A673 (cell line): ENCODE results near the gene USP2. TPM values are rescaled to one million over a fixed set of nuclear protein-coding genes. Genes with fewer than 3 reads are reported as not detected.

Experiments
- BruUV-seq: library from RNA; stranded (reverse); fragments of 400-500 nt; replicated peaks from 2 replicates; lab custom pipeline; 2021; lab: Mats Ljungman, UMichigan
- CTCF ChIA-PET: fragments of 300-600 bp; sonication (Branson Sonifier 250); formaldehyde crosslinking; loops from one replicate; lab custom pipeline; 2022; ENCODE audit warnings: antibody characterized with exemption; lab: Charles Lee
- POLR2A ChIA-PET: fragments of 300-600 bp; sonication (Branson Sonifier 250); formaldehyde crosslinking; loops from one replicate; lab custom pipeline; 2022; ENCODE audit warnings: antibody characterized with exemption; ENCODE audit not compliant: low non-redundant PET; lab: Charles Lee
- DNase-seq: peaks from one replicate; pipeline ENCODE4 v3.0.0-alpha.2; 2015; ENCODE audit warnings: low spot score
- H3K27ac ChIP-seq: fragments of 200-600 bp; sonication (generic); 2 replicates; pipeline ENCODE4 v1.5.1; 2016; ENCODE audit warnings: mixed run types, low read depth, mild to moderate bottlenecking, mixed read lengths, antibody characterized with exemption, low read length; ENCODE audit not compliant: poor library complexity, severe bottlenecking
- H3K27me3 ChIP-seq: fragments of 200-600 bp; sonication (generic); replicated peaks from 2 replicates; pipeline ENCODE4 v1.6.1; 2017; ENCODE audit warnings: mixed run types, low read depth, mild to moderate bottlenecking, mixed read lengths, antibody characterized with exemption, low read length; ENCODE audit not compliant: insufficient read depth, poor library complexity
- H3K36me3 ChIP-seq: fragments of 200-600 bp; sonication (generic); 2 replicates; pipeline ENCODE4 v1.6.1; 2016; ENCODE audit warnings: mixed run types, mild to moderate bottlenecking, mixed read lengths, antibody characterized with exemption, low read length; ENCODE audit not compliant: insufficient read depth, poor library complexity, severe bottlenecking
- H3K4me1 ChIP-seq: fragments of 200-600 bp; sonication (generic); 2 replicates; pipeline ENCODE4 v1.6.1; 2017; ENCODE audit warnings: mixed run types, mild to moderate bottlenecking, mixed read lengths, antibody characterized with exemption, low read length; ENCODE audit not compliant: insufficient read depth, poor library complexity, severe bottlenecking
- H3K4me3 ChIP-seq: fragments of 200-600 bp; sonication (generic); 2 replicates; pipeline ENCODE4 v1.5.1; 2016; ENCODE audit warnings: low read depth, mixed run types, mild to moderate bottlenecking, mixed read lengths, low read length; ENCODE audit not compliant: poor library complexity, severe bottlenecking
- H3K9me3 ChIP-seq: fragments of 200-600 bp; sonication (generic); 2 replicates; pipeline ENCODE4 v1.6.1; 2016; ENCODE audit warnings: mixed run types, low read depth, mild to moderate bottlenecking, mixed read lengths, antibody characterized with exemption, low read length; ENCODE audit not compliant: poor library complexity, severe bottlenecking
- CTCF ChIP-seq: fragments of 300-800, 200-600 bp; sonication (generic); conservative IDR thresholded peaks from 2 replicates; pipeline ENCODE4 v1.5.1; 2017; ENCODE audit warnings: low read depth, mild to moderate bottlenecking, antibody characterized with exemption, low read length, moderate library complexity, mixed read lengths
- EZH2 ChIP-seq: fragments of 200-600 bp; sonication (generic); IDR thresholded peaks from 2 replicates; pipeline ENCODE4 v1.6.1; 2017; ENCODE audit warnings: borderline replicate concordance, low read depth, mild to moderate bottlenecking, mixed read lengths, antibody characterized with exemption, low read length; ENCODE audit not compliant: poor library complexity, severe bottlenecking
- intact Hi-C: fragments of 100-400 bp; cut with micrococcal nuclease; formaldehyde crosslinking; loops from one replicate; pipeline ENCODE4 v1.10.0; 2022; ENCODE audit not compliant: unreplicated experiment
- total RNA-seq: library from RNA; stranded (reverse); gene quantifications from 2 replicates; pipeline ENCODE4 v1.2.3, GENCODE V29; 2021

Gene USP2
- total RNA-seq, 1 experiment from 2014 or later = 4.8 TPM

GRCh38 chr11:119340335-119341221, 40.9 kb downstream of the USP2 start, which contains the start of gene C1QTNF5:
Gene C1QTNF5 (minus strand): TSS chr11:119340883. CDS start chr11:119340397, 486 bp downstream.
- ChIA-PET CTCF (interaction anchor here (0.5 to 4.2 kb wide), 11 partner anchors 9 to 274 kb away, joined by 3 to 40 read pairs (median 3); partner anchors contain the start of genes MCAM and USP2), POLR2A (no interaction called here)
- Histone ChIP-seq H3K27me3 (peaks cover 16% of the 10 kb centered on the region), H3K27ac (peak within 1 kb of the TSS; percentile 48), H3K36me3 (peaks cover 12% of the 10 kb centered on the region), H3K9me3 (no peaks in the 10 kb centered on the region), H3K4me3 (peak within 1 kb of the TSS; percentile 58), H3K4me1 (peaks cover 38% of the 10 kb centered on the region)
- no peak for DNase-seq
- intact Hi-C loops = no loop called here
- BruUV-seq = no TSS peak
- TF ChIP-seq CTCF = no peak
- TF ChIP-seq EZH2 = no peak

GRCh38 chr11:119339589-119340334, 41.7 kb downstream of the USP2 start:
- Histone ChIP-seq H3K4me1 (peaks cover 44% of the 10 kb centered on the region), H3K9me3 (no peaks in the 10 kb centered on the region), H3K27me3 (peaks cover 16% of the 10 kb centered on the region), H3K4me3 (peak overlapping the region; percentile 58), H3K27ac (peak overlapping the region; percentile 48), H3K36me3 (peaks cover 12% of the 10 kb centered on the region)
- TF ChIP-seq EZH2 (peak; percentile 58), CTCF (peak; percentile 90)
- ChIA-PET CTCF (interaction anchor here (0.5 to 4.2 kb wide), 11 partner anchors 10 to 273 kb away, joined by 3 to 40 read pairs (median 3); partner anchors contain the start of genes MCAM and USP2), POLR2A (no interaction called here)
- no TSS peak for BruUV-seq
- intact Hi-C loops = loop anchor here (5.0 to 10.0 kb wide), 2 partner anchors 43 to 435 kb away; partner anchors contain the start of gene USP2
- peak; percentile 58 for DNase-seq

- DNase-seq = no peak
- peaks cover 16% of the 10 kb centered on the region for H3K27me3 ChIP-seq
Measured at GRCh38 chr11:119338965-119339588, 42.4 kb downstream of the USP2 start.

More at GRCh38 chr11:119338965-119339588, 42.4 kb downstream of the USP2 start:
- TF ChIP-seq CTCF (no peak), EZH2 (no peak)
- no peak overlapping the region for H3K27ac ChIP-seq
- peaks cover 12% of the 10 kb centered on the region for H3K36me3 ChIP-seq
- no peaks in the 10 kb centered on the region for H3K9me3 ChIP-seq
- no TSS peak for BruUV-seq
- H3K4me3 ChIP-seq = peak overlapping the region; percentile 58
- H3K4me1 ChIP-seq = peaks cover 44% of the 10 kb centered on the region
- ChIA-PET POLR2A (no interaction called here), CTCF (interaction anchor here (0.5 to 4.2 kb wide), 15 partner anchors 9 to 272 kb away, joined by 3 to 40 read pairs (median 7); partner anchors contain the start of genes DPAGT1, MCAM and VPS11)
- intact Hi-C loops = loop anchor here (5.0 to 10.0 kb wide), 2 partner anchors 43 to 434 kb away; partner anchors contain the start of gene USP2
